Suppressor macrophage (primary cell): ENCODE results near the gene GJA4.

ENCODE experiments used
- DNase-seq, 4 experiments: peaks; one replicate each; pipeline ENCODE4 v3.0.0-alpha.2; 2020 to 2022
- total RNA-seq, 17 experiments: gene quantifications; one replicate each; lab custom pipeline; 2026; ENCODE audit warnings: mixed read lengths in 6 of 17, inconsistent platforms in 3 of 17; lab: John Stamatoyannopoulos, UW

GJA4 gene
- total RNA-seq = 0 to 2.1 (median 0) reads per million in 17 experiments

GRCh38 chr1:34792868-34793727 lies at the start of gene GJA4:
TSS of gene GJA4 (plus strand) at chr1:34792999. CDS start at chr1:34794214, 1,215 bp downstream.
- DNase-seq = no peak

GRCh38 chr1:34743775-34744174 lies 49.0 kb upstream of the GJA4 start:
- DNase-seq = no peak

GRCh38 chr1:34744851-34745250 lies 47.9 kb upstream of the GJA4 start:
- no peak for DNase-seq

GRCh38 chr1:34745666-34746065 lies 47.1 kb upstream of the GJA4 start:
- DNase-seq = no peak

GRCh38 chr1:34746101-34746500 lies 46.7 kb upstream of the GJA4 start:
- no peak for DNase-seq

GRCh38 chr1:34746785-34747637 lies 45.8 kb upstream of the GJA4 start:
- no peak for DNase-seq

GRCh38 chr1:34747638-34747941 lies 45.2 kb upstream of the GJA4 start:
- DNase-seq = no peak

- DNase-seq = no peak
Observed at GRCh38 chr1:34749992-34750391, 42.8 kb upstream of the GJA4 start.

GRCh38 chr1:34750610-34751009 lies 42.2 kb upstream of the GJA4 start:
- no peak for DNase-seq

GRCh38 chr1:34753163-34753562 lies 39.6 kb upstream of the GJA4 start:
- no peak for DNase-seq

- DNase-seq = no peak
Observed at GRCh38 chr1:34754964-34755637, 37.7 kb upstream of the GJA4 start, which contains the start of gene GJB5. TSS of gene GJB5 (plus strand) at chr1:34755047. CDS start at chr1:34757331, 2,284 bp downstream.

- no peak for DNase-seq
Observed at GRCh38 chr1:34755961-34756360, 36.8 kb upstream of the GJA4 start.

GRCh38 chr1:34757386-34757785 lies 35.4 kb upstream of the GJA4 start:
- no peak for DNase-seq

- no peak for DNase-seq
Observed at GRCh38 chr1:34758751-34759150, 34.0 kb upstream of the GJA4 start.

- no peak for DNase-seq
Observed at GRCh38 chr1:34759503-34760357, 33.1 kb upstream of the GJA4 start, which contains the start of gene GJB4. TSS of gene GJB4 (plus strand) at chr1:34759740. CDS start at chr1:34761255, 1,515 bp downstream.

- DNase-seq = no peak
Observed at GRCh38 chr1:34761176-34761761, 31.5 kb upstream of the GJA4 start.

GRCh38 chr1:34761776-34762307 lies 31.0 kb upstream of the GJA4 start:
- DNase-seq = no peak

- no peak for DNase-seq
Observed at GRCh38 chr1:34762474-34763141, 30.2 kb upstream of the GJA4 start.

- no peak for DNase-seq
Observed at GRCh38 chr1:34763142-34763781, 29.5 kb upstream of the GJA4 start.

GRCh38 chr1:34768856-34769255 lies 23.9 kb upstream of the GJA4 start:
- DNase-seq = no peak
